BE2C (cell line): ENCODE measurements around the gene SLC4A1AP.
A peak's percentile ranks its signal among the peaks of the same experiment; 100 is the strongest.

Experiments
- DNase-seq: peaks from one replicate; pipeline ENCODE4 v3.0.0-alpha.2; 2020
- H3K27me3 ChIP-seq: fragments of 250-450 bp; sonication (Bioruptor Pico); 2 replicates; pipeline ENCODE4 v1.5.1; 2020; ENCODE audit warnings: mild to moderate bottlenecking
- H3K36me3 ChIP-seq: fragments of 250-450 bp; sonication (Bioruptor Pico); 2 replicates; pipeline ENCODE4 v1.5.1; 2020; ENCODE audit warnings: mild to moderate bottlenecking
- H3K4me1 ChIP-seq: fragments of 250-450 bp; sonication (Bioruptor Pico); 2 replicates; pipeline ENCODE4 v1.5.1; 2020
- H3K4me3 ChIP-seq: 2 replicates; pipeline ENCODE4 v1.5.1; 2011; ENCODE audit warnings: low read depth, low read length
- H3K9me3 ChIP-seq: fragments of 250-450 bp; sonication (Bioruptor Pico); 2 replicates; pipeline ENCODE4 v1.5.1; 2020
- CTCF ChIP-seq: IDR thresholded peaks from 2 replicates; pipeline ENCODE4 v1.5.1; 2012; ENCODE audit warnings: mild to moderate bottlenecking, low read depth, low read length

Gene SLC4A1AP

GRCh38 chr2:27714851-27715291 lies 51.2 kb downstream of the SLC4A1AP start:
- Histone ChIP-seq H3K27me3 (no peaks in the 10 kb centered on the region), H3K9me3 (no peaks in the 10 kb centered on the region), H3K4me3 (peak overlapping the region; percentile 71), H3K36me3 (no peaks in the 10 kb centered on the region), H3K4me1 (peaks cover 19% of the 10 kb centered on the region)
- TF ChIP-seq CTCF: no peak
- no peak for DNase-seq

GRCh38 chr2:27715318-27716210 lies 51.9 kb downstream of the SLC4A1AP start:
- Histone ChIP-seq H3K4me3 (peak overlapping the region; percentile 71), H3K27me3 (no peaks in the 10 kb centered on the region), H3K4me1 (peaks cover 17% of the 10 kb centered on the region), H3K9me3 (no peaks in the 10 kb centered on the region), H3K36me3 (no peaks in the 10 kb centered on the region)
- peak; percentile 65 for DNase-seq
- TF ChIP-seq CTCF: no peak

- Histone ChIP-seq H3K4me3 (no peak overlapping the region), H3K27me3 (no peaks in the 10 kb centered on the region), H3K36me3 (no peaks in the 10 kb centered on the region), H3K9me3 (no peaks in the 10 kb centered on the region), H3K4me1 (peaks cover 17% of the 10 kb centered on the region)
- DNase-seq: no peak
- no peak for TF ChIP-seq CTCF
Measured at GRCh38 chr2:27716301-27717069, 52.8 kb downstream of the SLC4A1AP start.

GRCh38 chr2:27717070-27717795 lies 53.5 kb downstream of the SLC4A1AP start:
- Histone ChIP-seq H3K4me1 (peaks cover 17% of the 10 kb centered on the region), H3K9me3 (no peaks in the 10 kb centered on the region), H3K36me3 (no peaks in the 10 kb centered on the region), H3K4me3 (no peak overlapping the region), H3K27me3 (no peaks in the 10 kb centered on the region)
- TF ChIP-seq CTCF: no peak
- DNase-seq: peak; percentile 84

- Histone ChIP-seq H3K9me3 (no peaks in the 10 kb centered on the region), H3K4me3 (no peak overlapping the region), H3K27me3 (no peaks in the 10 kb centered on the region), H3K4me1 (peaks cover 22% of the 10 kb centered on the region), H3K36me3 (no peaks in the 10 kb centered on the region)
- DNase-seq: peak; percentile 58
- no peak for TF ChIP-seq CTCF
Measured at GRCh38 chr2:27720004-27720551, 56.4 kb downstream of the SLC4A1AP start.
